ENCODE measurements around the gene OLFML1.

The OLFML1 gene

GRCh38 chr11:7473717-7474116, 11.6 kb upstream of the OLFML1 start:
- no peak for DNase-seq

DNA sequence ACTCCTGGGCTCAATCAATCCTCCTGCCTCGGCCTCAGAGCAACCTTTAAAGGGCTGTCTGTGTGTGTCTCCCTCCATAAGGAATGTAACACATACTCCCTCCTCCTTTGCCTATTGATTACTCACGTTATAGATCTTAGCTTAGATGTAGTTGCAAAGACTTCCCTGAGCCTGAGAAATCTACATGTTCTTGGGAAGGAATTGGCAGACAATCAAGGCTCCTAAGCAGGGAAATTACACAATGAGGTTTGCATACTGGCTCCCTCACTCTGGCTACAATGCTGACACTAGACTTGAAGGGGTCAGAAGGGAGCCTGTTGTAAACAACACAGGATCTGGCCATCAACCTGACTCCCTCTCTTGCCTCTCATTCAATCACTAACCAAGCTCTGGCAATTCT, 5.2 kb upstream of the OLFML1 start:
- no peak for DNase-seq

DNA sequence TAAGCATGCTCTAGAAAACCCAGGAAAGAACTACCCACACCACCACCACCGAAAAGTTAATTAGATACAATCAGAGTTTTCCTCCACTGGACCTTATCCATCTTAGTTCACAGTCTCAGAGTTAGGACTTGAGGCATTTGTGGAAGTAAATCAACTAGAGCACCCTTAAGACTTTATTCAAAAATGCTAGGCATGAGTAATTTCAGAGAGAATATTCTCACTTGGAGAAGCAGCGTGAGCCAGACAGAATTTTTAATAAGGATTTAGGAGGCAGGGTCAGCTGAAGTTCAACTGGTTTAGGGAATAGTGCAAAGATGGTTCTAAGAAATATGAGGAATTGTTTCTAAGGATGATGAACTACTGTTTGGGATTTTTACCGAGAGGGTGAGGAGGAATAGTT, 1.2 kb upstream of the OLFML1 start:
- no peak for DNase-seq

GRCh38 chr11:7484645-7485044, 661 bp upstream of the OLFML1 start:
- DNase-seq = no peak

- DNase-seq = no peak
Observed at GRCh38 chr11:7486098-7486780, 933 bp downstream of the OLFML1 start.

DNA sequence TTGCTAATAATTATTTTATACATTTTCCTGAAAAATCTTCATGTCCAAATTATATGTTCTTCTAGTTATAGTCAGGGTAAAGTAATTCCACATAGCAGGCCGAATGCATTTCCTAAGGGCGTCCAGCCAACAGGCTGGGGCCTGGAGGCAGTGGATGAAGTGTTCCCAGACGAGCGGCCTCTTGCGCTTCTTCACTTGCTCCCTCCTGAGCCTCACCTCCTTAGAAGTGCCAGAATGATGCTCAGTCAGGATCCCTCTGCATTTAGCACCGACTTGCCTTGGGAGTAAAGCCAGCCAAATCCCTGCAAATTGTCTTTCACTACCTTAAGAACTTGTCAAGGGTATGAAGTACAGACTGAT, 1.5 kb downstream of the OLFML1 start:
- no peak for DNase-seq

DNA sequence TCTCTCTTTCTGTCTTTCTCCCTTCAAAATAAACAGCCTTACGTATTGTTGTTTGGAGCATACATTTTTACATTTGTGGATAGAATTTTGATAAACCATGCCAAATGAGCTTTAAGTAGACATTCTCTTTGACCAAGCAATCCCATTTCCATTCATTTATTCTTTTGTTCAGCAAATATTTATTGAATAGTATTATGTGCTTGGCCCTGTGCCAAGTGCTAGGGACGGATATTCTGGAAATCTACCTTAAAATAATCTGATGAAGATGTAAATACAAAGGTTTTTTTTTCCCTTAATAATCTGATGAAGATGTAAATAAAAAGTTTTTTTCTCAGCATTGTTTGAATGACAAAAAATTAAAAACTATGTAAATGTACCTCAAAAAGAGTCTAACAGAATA, 2.1 kb downstream of the OLFML1 start:
- DNase-seq = no peak

- DNase-seq = no peak
Observed at GRCh38 chr11:7488681-7489080, 3.4 kb downstream of the OLFML1 start.

DNA sequence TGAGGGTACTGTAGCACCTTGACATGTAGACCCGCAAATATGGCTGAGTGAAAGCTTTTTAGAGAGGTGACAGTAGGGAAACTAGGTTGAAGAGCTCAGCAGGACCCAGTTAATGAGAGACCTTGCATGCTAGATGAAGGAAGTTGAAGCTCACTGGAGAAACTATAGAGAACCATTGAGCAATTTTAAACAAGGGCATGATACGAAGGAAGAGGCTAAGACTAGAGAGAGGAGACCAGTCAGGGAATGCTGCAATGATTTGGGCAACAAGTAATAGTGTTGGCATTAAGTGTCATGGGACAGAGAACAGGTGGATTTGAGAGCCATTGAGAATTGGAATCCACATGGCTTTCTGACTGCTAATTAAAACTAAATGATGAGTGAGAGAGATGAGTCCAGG, 4.1 kb downstream of the OLFML1 start:
- no peak for DNase-seq

- DNase-seq = no peak
Observed at GRCh38 chr11:7490054-7490453, 4.7 kb downstream of the OLFML1 start.

- DNase-seq = no peak
Observed at GRCh38 chr11:7490535-7490934, 5.2 kb downstream of the OLFML1 start.

GRCh38 chr11:7492253-7492652, 6.9 kb downstream of the OLFML1 start:
- no peak for DNase-seq

- no peak for DNase-seq
Observed at GRCh38 chr11:7493670-7494069, 8.4 kb downstream of the OLFML1 start.

DNA sequence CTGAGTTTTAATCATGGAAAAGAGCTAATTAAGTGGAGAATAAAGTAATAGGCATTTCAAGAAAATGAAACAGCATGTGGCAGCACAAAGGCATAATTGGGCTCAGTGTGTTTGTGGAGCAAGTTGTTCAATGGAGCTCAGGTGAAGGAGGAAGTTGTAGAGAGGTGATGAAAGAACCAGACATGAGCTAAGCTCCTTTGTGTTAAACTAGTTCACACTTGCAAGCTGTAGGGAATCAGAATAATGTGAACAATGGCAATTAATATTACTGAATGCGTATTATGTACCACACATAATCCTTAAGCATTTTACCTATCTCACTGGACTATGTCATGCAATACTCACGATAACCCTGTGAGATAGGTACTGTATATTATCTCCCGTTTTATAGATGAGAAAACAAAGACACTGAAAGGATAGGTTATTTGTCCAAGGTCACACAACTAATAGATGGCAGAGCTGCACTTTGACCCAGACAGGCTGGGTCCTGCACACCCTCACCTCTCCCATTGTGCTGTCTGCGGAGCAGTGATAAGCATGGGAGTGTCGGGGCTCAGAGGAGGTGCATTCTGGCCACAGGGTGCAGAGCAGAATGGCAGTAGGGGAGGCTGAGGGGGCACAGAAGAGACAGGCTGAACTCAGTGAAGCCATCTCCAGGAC, 8.9 kb downstream of the OLFML1 start:
- DNase-seq = no peak

- peak in 1 of 51 donors; percentile 14 for DNase-seq
Observed at GRCh38 chr11:7495882-7496551, 10.7 kb downstream of the OLFML1 start.

DNA sequence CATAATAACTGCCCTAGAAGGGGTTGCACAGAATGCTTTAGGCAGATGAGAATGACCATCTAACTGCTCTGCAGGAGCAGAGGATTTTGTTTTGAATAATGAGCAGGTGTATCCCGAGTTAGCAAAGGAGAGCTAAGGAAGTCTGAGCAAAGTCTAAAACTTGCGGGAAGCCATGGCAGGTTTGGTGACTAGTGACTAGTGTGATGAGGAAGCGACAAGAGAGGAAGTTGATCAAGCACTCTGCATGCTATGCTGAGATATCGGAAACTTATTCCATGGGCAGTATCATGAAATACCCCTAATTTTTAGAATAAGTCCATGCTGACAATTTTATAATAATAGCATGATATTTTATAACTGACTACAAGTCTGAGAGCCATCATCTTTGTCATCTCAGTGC, 12.9 kb downstream of the OLFML1 start:
- DNase-seq = no peak

GRCh38 chr11:7499081-7499480, 13.8 kb downstream of the OLFML1 start:
- no peak for DNase-seq

- no peak for DNase-seq
Observed at GRCh38 chr11:7500251-7500650, 14.9 kb downstream of the OLFML1 start.

GRCh38 chr11:7501251-7501650, 15.9 kb downstream of the OLFML1 start:
- no peak for DNase-seq

- no peak for DNase-seq
Observed at GRCh38 chr11:7501894-7502293, 16.6 kb downstream of the OLFML1 start.

- DNase-seq = no peak
Observed at GRCh38 chr11:7506243-7506642, 20.9 kb downstream of the OLFML1 start.

DNA sequence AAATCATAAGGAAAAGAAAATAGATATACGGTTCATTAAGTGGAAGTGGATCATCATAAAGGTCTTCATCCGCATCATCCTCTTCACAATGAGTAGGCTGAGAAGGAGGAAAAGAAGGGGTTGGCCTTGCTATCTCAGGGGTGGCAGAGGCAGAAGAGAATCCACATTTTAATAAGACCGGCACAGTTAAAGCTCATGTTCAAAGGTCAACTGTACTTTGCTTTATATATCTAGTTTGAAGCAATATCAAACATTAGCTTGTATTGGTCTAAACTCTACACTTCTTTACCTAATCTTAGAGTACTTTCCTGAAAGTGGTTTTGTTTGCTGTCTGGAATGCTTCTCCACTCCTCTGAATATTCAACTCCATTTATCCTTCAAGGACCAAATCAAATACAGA, 22.8 kb downstream of the OLFML1 start:
- no peak for DNase-seq

GRCh38 chr11:7509966-7510365, 24.7 kb downstream of the OLFML1 start:
- DNase-seq = no peak

Measured in hypothalamus (tissue), 51 donors.